Lung (tissue), 12 donors: ENCODE results near the gene TMEM150B. TPM values are rescaled to one million over a fixed set of nuclear protein-coding genes. Genes with fewer than 3 reads are reported as not detected.

Experiments
- ATAC-seq: fragments of 200-7000 bp; cut with Tn5 transposase; one replicate; pipeline ENCODE4 v1.9.1; 2020; ENCODE audit warnings: moderate number of reproducible peaks; ENCODE audit not compliant: insufficient read depth, low FRiP score
- DNase-seq, 3 donors: peaks; one replicate each; pipeline ENCODE4 v3.0.0-alpha.2; 2013 to 2017
- H3K27ac ChIP-seq, 2 donors: one replicate each; pipeline ENCODE4 v1.5.1; 2013; ENCODE audit warnings: mild to moderate bottlenecking in 2 of 2, moderate library complexity in 2 of 2, control low read depth in 1 of 2, inconsistent platforms in 1 of 2, low read depth in 1 of 2, low read length in 1 of 2
- H3K27me3 ChIP-seq, 3 donors: one replicate each; pipeline ENCODE4 v1.5.1; 2013; ENCODE audit warnings: low read length in 2 of 3; ENCODE audit not compliant: control insufficient read depth in 3 of 3, insufficient read depth in 3 of 3
- H3K36me3 ChIP-seq, 4 donors: one replicate each; pipeline ENCODE4 v1.5.1; 2013; ENCODE audit warnings: low read length in 4 of 4, mild to moderate bottlenecking in 1 of 4, moderate library complexity in 1 of 4; ENCODE audit not compliant: control insufficient read depth in 4 of 4, insufficient read depth in 4 of 4
- H3K4me1 ChIP-seq, 5 donors: one replicate each; pipeline ENCODE4 v1.5.1; 2013; ENCODE audit warnings: low read length in 5 of 5, mild to moderate bottlenecking in 2 of 5, moderate library complexity in 1 of 5; ENCODE audit not compliant: control insufficient read depth in 5 of 5, insufficient read depth in 5 of 5
- H3K4me3 ChIP-seq: one replicate; pipeline ENCODE4 v1.5.1; 2013; ENCODE audit warnings: mild to moderate bottlenecking, control low read depth, moderate library complexity
- H3K9ac ChIP-seq, 2 donors: one replicate each; pipeline ENCODE4 v1.5.1; 2013; ENCODE audit warnings: low read length in 2 of 2, control low read depth in 1 of 2; ENCODE audit not compliant: insufficient read depth in 1 of 2
- H3K9me3 ChIP-seq, 4 donors: one replicate each; pipeline ENCODE4 v1.5.1; 2013; ENCODE audit warnings: low read length in 3 of 4, mild to moderate bottlenecking in 1 of 4, moderate library complexity in 1 of 4; ENCODE audit not compliant: control insufficient read depth in 4 of 4, insufficient read depth in 3 of 4
- CTCF ChIP-seq: IDR thresholded peaks from 2 replicates; pipeline ENCODE4 v1.5.1; 2012; ENCODE audit warnings: mild to moderate bottlenecking; ENCODE audit errors: control extremely low read depth, extremely low read depth
- WGBS, 2 donors: extraction: QIAGEN DNeasy Blood & Tissue Kit; methylation state at CpG; one replicate each; pipeline ENCODE4 v1.1.7; 2013; 5-methylcytosine and 5-hydroxymethylcytosine counted together
- polyA plus RNA-seq, 2 donors: library from polyadenylated mRNA; stranded (reverse); fragments of 200-250 nt; gene quantifications; one replicate each; pipeline ENCODE4 v1.2.1, GENCODE V29; 2013
- total RNA-seq, 2 donors: library from RNA; depleted of rRNA in 1 of 2; stranded (reverse); fragments of >200 nt in 1 of 2; gene quantifications; one replicate each; pipeline ENCODE4 v1.2.1, GENCODE V29; 2014 to 2021
- donor health status: control.
- donor health status: control.
- donor health status: Bipolar disorder and iron deficiency.
- donor health status: healthy.
- donor health status: DM: yes; HTN: yes; CAD: no.

The TMEM150B gene
- total and polyA plus RNA-seq, 4 donors = 2.3 to 23.0 (median 17.0) TPM

GRCh38 chr19:55308281-55308680 lies 16.9 kb downstream of the TMEM150B start:
- TF ChIP-seq CTCF = no peak
- Histone ChIP-seq H3K4me1 (no peaks in the 10 kb centered on the region), H3K27ac (no peak overlapping the region), H3K36me3 (peaks cover 0 to 17% (median 3%) of the 10 kb centered on the region in 4 donors), H3K9me3 (no peaks in the 10 kb centered on the region), H3K4me3 (no peak overlapping the region), H3K27me3 (no peaks in the 10 kb centered on the region), H3K9ac (no peak overlapping the region)
- DNase-seq = no peak
- ATAC-seq = no peak
- 93% methylated on average over 11 of the region's 11 CpGs for WGBS, 2 donors

GRCh38 chr19:55306712-55307111 lies 18.4 kb downstream of the TMEM150B start:
- no peak for ATAC-seq
- no peaks in the 10 kb centered on the region for H3K27me3 ChIP-seq
- WGBS, 2 donors = 72 to 83% methylated on average over 3 of the region's 3 CpGs
- H3K36me3 ChIP-seq = peaks cover 0 to 17% (median 3%) of the 10 kb centered on the region in 4 donors
- no peak for DNase-seq
- H3K9ac ChIP-seq = no peak overlapping the region
- no peak overlapping the region for H3K4me3 ChIP-seq
- H3K4me1 ChIP-seq = peaks cover 0 to 4% (median under 1%) of the 10 kb centered on the region in 5 donors
- no peak overlapping the region for H3K27ac ChIP-seq
- H3K9me3 ChIP-seq = no peaks in the 10 kb centered on the region
- TF ChIP-seq CTCF = no peak

GRCh38 chr19:55305983-55306562 lies 19.1 kb downstream of the TMEM150B start:
- WGBS, 2 donors = 87 to 90% methylated on average over 17 of the region's 17 CpGs

More at GRCh38 chr19:55305983-55306562, 19.1 kb downstream of the TMEM150B start:
- H3K4me1 ChIP-seq = peaks cover 0 to 8% (median 3%) of the 10 kb centered on the region in 5 donors
- no peak overlapping the region for H3K4me3 ChIP-seq
- H3K9me3 ChIP-seq = no peaks in the 10 kb centered on the region
- H3K9ac ChIP-seq = no peak overlapping the region
- TF ChIP-seq CTCF = no peak
- ATAC-seq (no peak), DNase-seq (no peak)
- H3K27me3 ChIP-seq = no peaks in the 10 kb centered on the region
- H3K36me3 ChIP-seq = peaks cover 0 to 17% (median 3%) of the 10 kb centered on the region in 4 donors
- no peak overlapping the region for H3K27ac ChIP-seq
